Keratinocyte (primary cell): ENCODE measurements around the gene TMED5.

Source experiments
- EZH2 ChIP-seq: IDR thresholded peaks from one replicate; pipeline ENCODE4 v1.6.1; 2012; ENCODE audit warnings: inconsistent platforms, mild to moderate bottlenecking, low read length, moderate library complexity
- TF ChIP-seq, protein P1 (sequence below), 3 experiments: IDR thresholded peaks in 1 of 3; conservative IDR thresholded peaks in 1 of 3; optimal IDR thresholded peaks in 1 of 3; 2 replicates in 2 of 3; 3 replicates in 1 of 3; pipeline versions ENCODE3 to v1.5.1; 2011; ENCODE audit warnings: low read length in 3 of 3, mild to moderate bottlenecking in 3 of 3, moderate library complexity in 2 of 3, control low read depth in 1 of 3, inconsistent platforms in 1 of 3; ENCODE audit not compliant: insufficient read depth in 2 of 3; ENCODE audit errors: extremely low read depth in 1 of 3

GRCh38 chr1:93148001-93148400 lies 32.2 kb downstream of the TMED5 start:
- TF ChIP-seq, protein P1, sequence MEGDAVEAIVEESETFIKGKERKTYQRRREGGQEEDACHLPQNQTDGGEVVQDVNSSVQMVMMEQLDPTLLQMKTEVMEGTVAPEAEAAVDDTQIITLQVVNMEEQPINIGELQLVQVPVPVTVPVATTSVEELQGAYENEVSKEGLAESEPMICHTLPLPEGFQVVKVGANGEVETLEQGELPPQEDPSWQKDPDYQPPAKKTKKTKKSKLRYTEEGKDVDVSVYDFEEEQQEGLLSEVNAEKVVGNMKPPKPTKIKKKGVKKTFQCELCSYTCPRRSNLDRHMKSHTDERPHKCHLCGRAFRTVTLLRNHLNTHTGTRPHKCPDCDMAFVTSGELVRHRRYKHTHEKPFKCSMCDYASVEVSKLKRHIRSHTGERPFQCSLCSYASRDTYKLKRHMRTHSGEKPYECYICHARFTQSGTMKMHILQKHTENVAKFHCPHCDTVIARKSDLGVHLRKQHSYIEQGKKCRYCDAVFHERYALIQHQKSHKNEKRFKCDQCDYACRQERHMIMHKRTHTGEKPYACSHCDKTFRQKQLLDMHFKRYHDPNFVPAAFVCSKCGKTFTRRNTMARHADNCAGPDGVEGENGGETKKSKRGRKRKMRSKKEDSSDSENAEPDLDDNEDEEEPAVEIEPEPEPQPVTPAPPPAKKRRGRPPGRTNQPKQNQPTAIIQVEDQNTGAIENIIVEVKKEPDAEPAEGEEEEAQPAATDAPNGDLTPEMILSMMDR (optimal IDR thresholded peaks at IDR 0.05 in 1 of 3, IDR thresholded peaks at IDR 0.05 in 1 of 3, conservative IDR thresholded peaks at IDR 0.05 in 1 of 3; ENCODE audit: extremely low read depth in 1 of 3, insufficient read depth in 2 of 3, low read length in 3 of 3) = no peak
- TF ChIP-seq EZH2 = no peak
